ENCODE measurements around the gene PCLO.

DNA sequence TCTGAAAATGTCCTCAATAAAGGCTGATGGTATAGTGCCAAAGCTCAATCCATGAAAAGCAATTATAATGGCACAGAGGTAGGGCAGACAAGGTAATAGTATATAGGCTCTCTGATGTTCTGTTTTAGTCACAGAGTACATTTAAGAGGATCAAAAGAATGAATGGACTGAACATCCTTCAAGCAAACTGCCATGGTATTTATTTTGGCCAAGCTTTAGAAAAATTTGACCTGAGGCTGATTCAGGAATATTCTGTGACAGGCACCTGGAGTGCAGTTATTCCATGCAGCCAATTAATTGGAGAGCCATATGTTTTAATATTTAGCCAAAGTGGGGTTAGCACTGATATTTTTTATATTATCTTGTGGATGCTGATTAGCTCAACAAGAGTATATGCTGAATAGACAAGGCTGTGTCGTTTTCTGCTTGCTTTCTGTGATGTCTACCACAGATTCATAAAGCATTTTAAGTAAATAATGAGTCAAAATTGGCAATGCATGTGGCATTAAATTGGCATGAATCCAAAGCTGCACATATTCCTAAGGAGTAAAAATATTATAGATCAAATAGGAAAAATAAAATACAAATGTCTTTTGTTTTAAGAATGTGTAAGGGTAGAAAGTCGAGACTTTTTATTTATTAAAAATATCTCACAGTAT is 177.4 kb downstream of the PCLO start:
- TF ChIP-seq, protein P1, sequence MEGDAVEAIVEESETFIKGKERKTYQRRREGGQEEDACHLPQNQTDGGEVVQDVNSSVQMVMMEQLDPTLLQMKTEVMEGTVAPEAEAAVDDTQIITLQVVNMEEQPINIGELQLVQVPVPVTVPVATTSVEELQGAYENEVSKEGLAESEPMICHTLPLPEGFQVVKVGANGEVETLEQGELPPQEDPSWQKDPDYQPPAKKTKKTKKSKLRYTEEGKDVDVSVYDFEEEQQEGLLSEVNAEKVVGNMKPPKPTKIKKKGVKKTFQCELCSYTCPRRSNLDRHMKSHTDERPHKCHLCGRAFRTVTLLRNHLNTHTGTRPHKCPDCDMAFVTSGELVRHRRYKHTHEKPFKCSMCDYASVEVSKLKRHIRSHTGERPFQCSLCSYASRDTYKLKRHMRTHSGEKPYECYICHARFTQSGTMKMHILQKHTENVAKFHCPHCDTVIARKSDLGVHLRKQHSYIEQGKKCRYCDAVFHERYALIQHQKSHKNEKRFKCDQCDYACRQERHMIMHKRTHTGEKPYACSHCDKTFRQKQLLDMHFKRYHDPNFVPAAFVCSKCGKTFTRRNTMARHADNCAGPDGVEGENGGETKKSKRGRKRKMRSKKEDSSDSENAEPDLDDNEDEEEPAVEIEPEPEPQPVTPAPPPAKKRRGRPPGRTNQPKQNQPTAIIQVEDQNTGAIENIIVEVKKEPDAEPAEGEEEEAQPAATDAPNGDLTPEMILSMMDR (IDR thresholded peaks at IDR 0.05): no peak
- TF ChIP-seq POLR2A (IDR thresholded peaks at IDR 0.05) (no peak), POLR2AphosphoS5 (IDR thresholded peaks at IDR 0.05) (no peak)
